Omental fat pad (tissue), 4 donors: Measurements from ENCODE around the gene NAV2. TPM values are rescaled to one million over a fixed set of nuclear protein-coding genes. Genes with fewer than 3 reads are reported as not detected.

Source experiments
- ATAC-seq: fragments of 150-250 bp; one replicate; pipeline ENCODE4 v1.9.1; 2016; ENCODE audit warnings: mild to moderate bottlenecking, moderate library complexity; ENCODE audit not compliant: low FRiP score
- DNase-seq: peaks from one replicate; pipeline ENCODE4 v3.0.0-alpha.2; 2019; ENCODE audit warnings: low spot score
- CTCF ChIP-seq, 3 donors: fragments of 450-650 bp; IDR thresholded peaks; one replicate each; pipeline ENCODE4 v1.5.1; 2016 to 2017; ENCODE audit warnings: antibody characterized with exemption in 3 of 3, mild to moderate bottlenecking in 3 of 3, moderate library complexity in 2 of 3
- total RNA-seq, 4 donors: library from RNA; depleted of rRNA; stranded (reverse); fragments of >200 nt; gene quantifications; one replicate each; pipeline ENCODE4 v1.1.0, GENCODE V29; 2016

NAV2 gene
- total RNA-seq, 4 donors from 2014 or later, result 6.3 to 41.6 (median 13.0) TPM

- no peak for ATAC-seq
- no peak for DNase-seq
- TF ChIP-seq CTCF (IDR thresholded peaks at IDR 0.05), result no peak
Measured at GRCh38 chr11:20046416-20046815, 333.8 kb downstream of the NAV2 start.

- DNase-seq, result no peak
- no peak for ATAC-seq
- TF ChIP-seq CTCF (IDR thresholded peaks at IDR 0.05), result no peak
Measured at GRCh38 chr11:20047006-20047768, 334.6 kb downstream of the NAV2 start.

GRCh38 chr11:20047769-20048154 lies 335.1 kb downstream of the NAV2 start:
- ATAC-seq, result no peak
- no peak for DNase-seq
- no peak for TF ChIP-seq CTCF (IDR thresholded peaks at IDR 0.05)

GRCh38 chr11:20048246-20048645 lies 335.6 kb downstream of the NAV2 start:
- DNase-seq, result no peak
- no peak for TF ChIP-seq CTCF (IDR thresholded peaks at IDR 0.05)
- no peak for ATAC-seq

GRCh38 chr11:20048707-20049106 lies 336.1 kb downstream of the NAV2 start:
- ATAC-seq, result no peak
- TF ChIP-seq CTCF (IDR thresholded peaks at IDR 0.05), result no peak
- DNase-seq, result no peak

- TF ChIP-seq CTCF (IDR thresholded peaks at IDR 0.05), result no peak
- DNase-seq, result no peak
- no peak for ATAC-seq
Measured at GRCh38 chr11:20049231-20049630, 336.6 kb downstream of the NAV2 start.

GRCh38 chr11:20050048-20050447 lies 337.4 kb downstream of the NAV2 start:
- TF ChIP-seq CTCF (IDR thresholded peaks at IDR 0.05), result no peak
- DNase-seq, result no peak
- no peak for ATAC-seq
